DOHH2 (cell line): ENCODE data around the gene TNXB.

ENCODE experiments used
- EZH2phosphoT487 ChIP-seq: fragments of 200-600 bp; sonication (generic); IDR thresholded peaks from 2 replicates; pipeline ENCODE4 v1.6.1; 2017; ENCODE audit warnings: borderline replicate concordance, mild to moderate bottlenecking, antibody characterized with exemption, low read length, moderate library complexity, mixed read lengths
- TF ChIP-seq, protein P1 (sequence below): fragments of 200-600 bp; sonication (generic); IDR thresholded peaks from one replicate; pipeline ENCODE4 v1.5.1; 2014; ENCODE audit warnings: antibody characterized with exemption, mild to moderate bottlenecking, low read depth, low read length; ENCODE audit not compliant: poor library complexity, severe bottlenecking

DNA sequence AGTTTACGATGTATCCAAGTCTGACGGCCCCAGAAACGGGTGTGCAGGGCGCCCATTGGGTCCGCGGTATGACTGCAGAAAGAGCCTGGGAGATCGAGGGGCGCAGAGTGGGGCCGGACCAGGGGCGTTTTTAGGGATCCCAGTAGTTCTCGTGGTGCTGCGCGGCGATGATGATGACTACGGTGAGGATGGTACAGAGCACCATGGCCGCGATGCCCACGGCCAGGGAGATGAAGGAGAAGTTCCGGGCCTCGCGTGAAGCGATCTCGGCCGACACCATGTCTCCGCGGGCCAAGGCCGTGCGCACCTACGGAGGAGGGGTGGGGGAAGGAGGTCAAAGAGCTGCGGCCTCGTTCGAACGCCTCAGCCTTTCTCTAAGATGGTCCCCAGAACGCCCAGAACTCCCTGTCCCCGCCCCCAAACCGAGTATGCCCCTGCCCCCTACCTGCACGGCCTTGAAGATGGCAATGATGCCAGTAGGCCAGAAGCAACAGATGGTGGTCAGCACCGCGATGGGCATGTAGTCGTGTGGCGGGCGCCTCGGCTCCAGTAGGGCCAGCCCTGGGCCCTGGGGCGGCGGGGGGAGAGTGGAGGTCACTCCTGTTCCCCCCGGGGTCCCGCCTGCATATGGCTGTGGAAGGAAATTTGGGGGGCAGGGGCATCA is 40.1 kb upstream of the TNXB start:
- TF ChIP-seq, protein P1, sequence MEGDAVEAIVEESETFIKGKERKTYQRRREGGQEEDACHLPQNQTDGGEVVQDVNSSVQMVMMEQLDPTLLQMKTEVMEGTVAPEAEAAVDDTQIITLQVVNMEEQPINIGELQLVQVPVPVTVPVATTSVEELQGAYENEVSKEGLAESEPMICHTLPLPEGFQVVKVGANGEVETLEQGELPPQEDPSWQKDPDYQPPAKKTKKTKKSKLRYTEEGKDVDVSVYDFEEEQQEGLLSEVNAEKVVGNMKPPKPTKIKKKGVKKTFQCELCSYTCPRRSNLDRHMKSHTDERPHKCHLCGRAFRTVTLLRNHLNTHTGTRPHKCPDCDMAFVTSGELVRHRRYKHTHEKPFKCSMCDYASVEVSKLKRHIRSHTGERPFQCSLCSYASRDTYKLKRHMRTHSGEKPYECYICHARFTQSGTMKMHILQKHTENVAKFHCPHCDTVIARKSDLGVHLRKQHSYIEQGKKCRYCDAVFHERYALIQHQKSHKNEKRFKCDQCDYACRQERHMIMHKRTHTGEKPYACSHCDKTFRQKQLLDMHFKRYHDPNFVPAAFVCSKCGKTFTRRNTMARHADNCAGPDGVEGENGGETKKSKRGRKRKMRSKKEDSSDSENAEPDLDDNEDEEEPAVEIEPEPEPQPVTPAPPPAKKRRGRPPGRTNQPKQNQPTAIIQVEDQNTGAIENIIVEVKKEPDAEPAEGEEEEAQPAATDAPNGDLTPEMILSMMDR, result no peak
- no peak for TF ChIP-seq EZH2phosphoT487
